Astrocyte (in vitro differentiated cells and primary cell): ENCODE results near the gene PLB1. TPM values are rescaled to one million over a fixed set of nuclear protein-coding genes. Genes with fewer than 3 reads are reported as not detected.

ENCODE experiments used
- DNase-seq: peaks from one replicate; pipeline ENCODE4 v3.0.0-alpha.2; 2010; ENCODE audit warnings: low read depth
- FAIRE-seq: peaks from 2 replicates; lab custom pipeline; 2011; peaks lifted over from hg19 to GRCh38; lab: Jason Lieb, UNC
- H2AFZ ChIP-seq: 2 replicates; pipeline ENCODE4 v1.6.0; 2012; ENCODE audit warnings: low read depth, low read length, inconsistent platforms
- H3K27ac ChIP-seq: 2 replicates; pipeline ENCODE4 v1.5.1; 2011; ENCODE audit warnings: low read depth, low read length, inconsistent platforms
- H3K27me3 ChIP-seq: 2 replicates; pipeline ENCODE4 v1.6.0; 2011; ENCODE audit warnings: low read length, inconsistent platforms; ENCODE audit not compliant: insufficient read depth
- H3K36me3 ChIP-seq: 2 replicates; pipeline ENCODE4 v1.5.1; 2011; ENCODE audit warnings: low read length, inconsistent platforms; ENCODE audit not compliant: insufficient read depth
- H3K4me1 ChIP-seq: 2 replicates; pipeline ENCODE4 v1.5.1; 2011; ENCODE audit warnings: low read length, inconsistent platforms; ENCODE audit not compliant: insufficient read depth
- H3K4me2 ChIP-seq: 2 replicates; pipeline ENCODE4 v1.6.0; 2012; ENCODE audit warnings: low read length, inconsistent platforms
- H3K4me3 ChIP-seq: 2 replicates; pipeline ENCODE4 v1.5.1; 2011; ENCODE audit warnings: low read depth, mild to moderate bottlenecking, low read length, inconsistent platforms; ENCODE audit not compliant: insufficient read depth
- H3K79me2 ChIP-seq: 2 replicates; pipeline ENCODE4 v1.6.0; 2012; ENCODE audit warnings: mild to moderate bottlenecking, low read length, inconsistent platforms; ENCODE audit not compliant: insufficient read depth
- H3K9ac ChIP-seq: 2 replicates; pipeline ENCODE4 v1.6.0; 2012; ENCODE audit warnings: mild to moderate bottlenecking, low read length, inconsistent platforms
- H3K9me3 ChIP-seq: 2 replicates; pipeline ENCODE4 v1.5.1; 2012; ENCODE audit warnings: low read depth, mild to moderate bottlenecking, low read length, inconsistent platforms; ENCODE audit not compliant: insufficient read depth
- H4K20me1 ChIP-seq: 2 replicates; pipeline ENCODE4 v1.6.0; 2012; ENCODE audit warnings: low read length, inconsistent platforms; ENCODE audit not compliant: insufficient read depth
- H3K27ac Mint-ChIP-seq: one replicate; pipeline ENCODE4 v1.8.0; 2021; ENCODE audit warnings: mild to moderate bottlenecking, mixed read lengths; ENCODE audit not compliant: unreplicated experiment
- H3K27me3 Mint-ChIP-seq: one replicate; pipeline ENCODE4 v1.8.0; 2021; ENCODE audit warnings: low read depth, mixed read lengths; ENCODE audit not compliant: unreplicated experiment
- H3K36me3 Mint-ChIP-seq: one replicate; pipeline ENCODE4 v1.8.0; 2021; ENCODE audit warnings: low read depth, mixed read lengths; ENCODE audit not compliant: unreplicated experiment
- H3K4me1 Mint-ChIP-seq: one replicate; pipeline ENCODE4 v1.8.0; 2021; ENCODE audit warnings: low read depth, mixed read lengths; ENCODE audit not compliant: unreplicated experiment
- H3K4me3 Mint-ChIP-seq: one replicate; pipeline ENCODE4 v1.8.0; 2021; ENCODE audit warnings: mild to moderate bottlenecking, moderate library complexity, mixed read lengths; ENCODE audit not compliant: unreplicated experiment
- H3K9me3 Mint-ChIP-seq: one replicate; pipeline ENCODE4 v1.8.0; 2021; ENCODE audit warnings: mild to moderate bottlenecking, mixed read lengths; ENCODE audit not compliant: unreplicated experiment
- EZH2 ChIP-seq: IDR thresholded peaks from 2 replicates; pipeline ENCODE4 v1.6.1; 2012; ENCODE audit warnings: mild to moderate bottlenecking, low read length, inconsistent platforms; ENCODE audit not compliant: insufficient read depth
- total RNA-seq: library from RNA; stranded (reverse); gene quantifications from 2 replicates; pipeline ENCODE4 v1.2.1, GENCODE V29; 2021
- TF ChIP-seq, protein P1 (sequence below): IDR thresholded peaks from 2 replicates; pipeline ENCODE4 v1.5.1; 2011; ENCODE audit warnings: low read depth, mild to moderate bottlenecking, inconsistent platforms, low read length, moderate library complexity; ENCODE audit not compliant: insufficient read depth

PLB1 gene
- total RNA-seq, 1 donor from 2014 or later = 0.98 TPM

DNA sequence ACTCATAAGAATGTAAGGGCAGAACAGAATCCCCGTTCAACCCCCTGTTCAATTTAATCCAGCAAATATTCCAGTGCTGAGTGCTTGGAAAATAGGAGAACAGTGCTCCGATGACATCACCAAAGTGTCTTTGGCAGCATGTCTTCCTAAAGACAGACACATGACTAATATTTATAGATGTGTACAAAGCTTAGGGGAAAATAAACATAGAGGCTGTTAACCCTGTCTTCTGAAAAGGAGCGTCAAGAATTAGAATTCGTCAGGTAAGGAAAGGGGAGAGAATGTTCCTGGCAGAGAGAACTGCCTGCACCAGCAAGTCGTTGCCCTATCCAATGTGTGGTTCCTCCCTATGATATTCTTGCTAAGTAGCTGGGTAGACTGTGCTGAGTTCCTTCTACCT is 72.7 kb downstream of the PLB1 start:
- Histone ChIP-seq H2AFZ (no peak overlapping the region), H3K36me3 (no peaks in the 10 kb centered on the region), H3K9me3 (no peaks in the 10 kb centered on the region), H3K27me3 (no peaks in the 10 kb centered on the region), H3K79me2 (no peaks in the 10 kb centered on the region), H3K27ac (no peak overlapping the region), H3K9ac (no peak overlapping the region), H3K4me3 (no peak overlapping the region), H3K4me1 (peaks cover 3% of the 10 kb centered on the region), H4K20me1 (no peaks in the 10 kb centered on the region), H3K4me2 (no peak overlapping the region)
- TF ChIP-seq EZH2 = no peak
- TF ChIP-seq, protein P1, sequence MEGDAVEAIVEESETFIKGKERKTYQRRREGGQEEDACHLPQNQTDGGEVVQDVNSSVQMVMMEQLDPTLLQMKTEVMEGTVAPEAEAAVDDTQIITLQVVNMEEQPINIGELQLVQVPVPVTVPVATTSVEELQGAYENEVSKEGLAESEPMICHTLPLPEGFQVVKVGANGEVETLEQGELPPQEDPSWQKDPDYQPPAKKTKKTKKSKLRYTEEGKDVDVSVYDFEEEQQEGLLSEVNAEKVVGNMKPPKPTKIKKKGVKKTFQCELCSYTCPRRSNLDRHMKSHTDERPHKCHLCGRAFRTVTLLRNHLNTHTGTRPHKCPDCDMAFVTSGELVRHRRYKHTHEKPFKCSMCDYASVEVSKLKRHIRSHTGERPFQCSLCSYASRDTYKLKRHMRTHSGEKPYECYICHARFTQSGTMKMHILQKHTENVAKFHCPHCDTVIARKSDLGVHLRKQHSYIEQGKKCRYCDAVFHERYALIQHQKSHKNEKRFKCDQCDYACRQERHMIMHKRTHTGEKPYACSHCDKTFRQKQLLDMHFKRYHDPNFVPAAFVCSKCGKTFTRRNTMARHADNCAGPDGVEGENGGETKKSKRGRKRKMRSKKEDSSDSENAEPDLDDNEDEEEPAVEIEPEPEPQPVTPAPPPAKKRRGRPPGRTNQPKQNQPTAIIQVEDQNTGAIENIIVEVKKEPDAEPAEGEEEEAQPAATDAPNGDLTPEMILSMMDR = no peak
- Mint-ChIP-seq H3K27ac (no peak overlapping the region), H3K27me3 (peaks cover 7% of the 10 kb centered on the region), H3K9me3 (peaks cover 10% of the 10 kb centered on the region), H3K36me3 (peaks cover 1% of the 10 kb centered on the region), H3K4me1 (peaks cover 1% of the 10 kb centered on the region), H3K4me3 (no peak overlapping the region)
- FAIRE-seq (no peak), DNase-seq (no peak)

DNA sequence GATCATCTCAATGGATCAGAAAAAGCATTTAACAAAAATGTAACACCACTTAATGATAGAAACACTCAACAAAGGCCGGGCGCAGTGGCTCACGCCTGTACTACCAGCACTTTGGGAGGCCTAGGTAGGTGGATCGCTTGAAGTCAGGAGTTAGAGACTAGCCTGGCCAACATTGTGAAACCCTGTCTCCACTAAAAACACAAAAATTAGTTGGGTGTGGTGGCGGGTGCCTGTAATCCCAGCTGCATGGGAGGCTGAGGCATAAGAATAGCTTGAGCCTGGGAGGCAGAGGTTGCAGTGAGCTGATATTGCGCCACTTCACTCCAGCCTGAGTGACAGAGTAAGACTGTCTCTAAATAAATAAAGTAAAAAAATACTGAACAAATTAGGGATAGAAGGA is 74.6 kb downstream of the PLB1 start:
- Mint-ChIP-seq H3K27me3 (peaks cover 3% of the 10 kb centered on the region), H3K4me1 (peaks cover 1% of the 10 kb centered on the region), H3K9me3 (peaks cover 11% of the 10 kb centered on the region), H3K36me3 (peaks cover 4% of the 10 kb centered on the region), H3K4me3 (no peak overlapping the region), H3K27ac (no peak overlapping the region)
- Histone ChIP-seq H3K79me2 (no peaks in the 10 kb centered on the region), H2AFZ (no peak overlapping the region), H3K27me3 (no peaks in the 10 kb centered on the region), H3K27ac (no peak overlapping the region), H3K4me1 (peaks cover 3% of the 10 kb centered on the region), H3K9ac (no peak overlapping the region), H3K4me3 (no peak overlapping the region), H3K9me3 (no peaks in the 10 kb centered on the region), H3K4me2 (no peak overlapping the region), H3K36me3 (no peaks in the 10 kb centered on the region), H4K20me1 (no peaks in the 10 kb centered on the region)
- FAIRE-seq = no peak
- DNase-seq = no peak
- no peak for TF ChIP-seq EZH2
- TF ChIP-seq, protein P1 = no peak

- Histone ChIP-seq H3K36me3 (no peaks in the 10 kb centered on the region), H3K4me2 (no peak overlapping the region), H3K9ac (no peak overlapping the region), H3K27ac (no peak overlapping the region), H3K79me2 (no peaks in the 10 kb centered on the region), H3K4me1 (no peaks in the 10 kb centered on the region), H4K20me1 (no peaks in the 10 kb centered on the region), H3K9me3 (no peaks in the 10 kb centered on the region), H3K27me3 (no peaks in the 10 kb centered on the region), H3K4me3 (no peak overlapping the region), H2AFZ (no peak overlapping the region)
- no peak overlapping the region for H3K27ac Mint-ChIP-seq
- DNase-seq (no peak), FAIRE-seq (no peak)
- H3K9me3 Mint-ChIP-seq = peaks cover 12% of the 10 kb centered on the region
- H3K4me3 Mint-ChIP-seq = no peak overlapping the region
- no peaks in the 10 kb centered on the region for H3K27me3 Mint-ChIP-seq
- H3K4me1 Mint-ChIP-seq = no peaks in the 10 kb centered on the region
- H3K36me3 Mint-ChIP-seq = peaks cover 3% of the 10 kb centered on the region
- TF ChIP-seq EZH2 = no peak
- TF ChIP-seq, protein P1 = no peak
Measured at GRCh38 chr2:28576714-28577113, 80.9 kb downstream of the PLB1 start.
